PFSK-1 (cell line): ENCODE data around the gene ACTN4.

Source experiments
- POLR2AphosphoS5 ChIP-seq: IDR thresholded peaks from 2 replicates; pipeline ENCODE4 v1.6.1; 2012; ENCODE audit warnings: low read depth, mild to moderate bottlenecking, control low read depth, low read length, moderate library complexity
- TAF1 ChIP-seq: IDR thresholded peaks from 2 replicates; pipeline ENCODE4 v1.6.1; 2012; ENCODE audit warnings: low read length, control low read depth, borderline replicate concordance; ENCODE audit not compliant: insufficient read depth

- TF ChIP-seq TAF1 (no peak), POLR2AphosphoS5 (no peak)
These were observed 133.0 kb downstream of the ACTN4 start for GRCh38 chr19:38780443-38780842.
